ENCODE measurements around the gene FYCO1. TPM values are rescaled to one million over a fixed set of nuclear protein-coding genes. Genes with fewer than 3 reads are reported as not detected.

FYCO1 gene
- total and polyA plus RNA-seq, 10 of the 15 experiments (the other 5 are each of a cell fraction or from before 2014, with no cell fraction given) = 1.5 to 8.4 (median 6.5) TPM

GRCh38 chr3:45957586-45957985 is 38.0 kb downstream of the FYCO1 start:
- H3K36me3 ChIP-seq (ENCODE audit: control insufficient read depth in 2 of 2, insufficient read depth in 2 of 2, low read length in 1 of 2) = peaks cover 20 to 35% of the 10 kb centered on the region in 2 experiments
- H3K4me3 ChIP-seq = no peak overlapping the region
- POLR2A ChIA-PET = interaction anchor here (1.5 kb wide), 1 partner anchor 11 kb away, joined by 3 read pairs; no protein-coding TSS in a partner anchor
- intact Hi-C loops (cut with micrococcal nuclease; ENCODE audit: unreplicated experiment) = no loop called here
- FAIRE-seq = no peak
- 89% methylated on average over 5 of the region's 5 CpGs for WGBS (ENCODE audit: insufficient coverage, insufficient replicate concordance, low lambda C conversion rate, missing lambda C conversion rate)
- peaks cover 11% of the 10 kb centered on the region for H3K4me1 ChIP-seq (ENCODE audit: control insufficient read depth, insufficient read depth, low read length)
- H2AFZ ChIP-seq (ENCODE audit: control insufficient read depth, low read depth, low read length) = no peak overlapping the region
- no peak for DNase-seq (ENCODE audit: low read depth, low spot score)
- no peaks in the 10 kb centered on the region for H3K9me3 ChIP-seq (replicated peaks; ENCODE audit: control insufficient read depth, insufficient read depth, low read length)
- ATAC-seq = no peak
- no TSS peak for BruUV-seq (replicated peaks)
- H4K20me1 ChIP-seq (ENCODE audit: control insufficient read depth, insufficient read depth) = no peaks in the 10 kb centered on the region
- in situ Hi-C loops (cut with MboI) = no loop called here
- H3K27me3 ChIP-seq (replicated peaks in 1 of 2; ENCODE audit: control insufficient read depth in 2 of 2, insufficient read depth in 2 of 2, low read length in 1 of 2) = no peaks in the 10 kb centered on the region
- SMC1A ChIA-PET (ENCODE audit: uncharacterized antibody, unreplicated experiment) = interaction anchor here (0.8 to 4.3 kb wide), 7 partner anchors 7 to 119 kb away, joined by 3 to 24 read pairs (median 6); partner anchors contain the start of gene CXCR6
- no peak overlapping the region for H3K27ac ChIP-seq (ENCODE audit: control insufficient read depth, insufficient read depth)
- H3K79me2 ChIP-seq (ENCODE audit: control insufficient read depth, insufficient read depth, low read length) = no peaks in the 10 kb centered on the region
- TF ChIP-seq, protein P1, sequence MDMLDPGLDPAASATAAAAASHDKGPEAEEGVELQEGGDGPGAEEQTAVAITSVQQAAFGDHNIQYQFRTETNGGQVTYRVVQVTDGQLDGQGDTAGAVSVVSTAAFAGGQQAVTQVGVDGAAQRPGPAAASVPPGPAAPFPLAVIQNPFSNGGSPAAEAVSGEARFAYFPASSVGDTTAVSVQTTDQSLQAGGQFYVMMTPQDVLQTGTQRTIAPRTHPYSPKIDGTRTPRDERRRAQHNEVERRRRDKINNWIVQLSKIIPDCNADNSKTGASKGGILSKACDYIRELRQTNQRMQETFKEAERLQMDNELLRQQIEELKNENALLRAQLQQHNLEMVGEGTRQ (IDR thresholded peaks at IDR 0.05; ENCODE audit: borderline replicate concordance, low read depth, low read length) = no peak
- TF ChIP-seq TCF7 (IDR thresholded peaks at IDR 0.05; ENCODE audit: borderline replicate concordance) = no peak
- no peak for TF ChIP-seq MYC (IDR thresholded peaks at IDR 0.05; ENCODE audit: insufficient read depth, insufficient read length, insufficient replicate concordance, low read length, severe bottlenecking)
- CTCF ChIA-PET = interaction anchor here (1.2 to 8.4 kb wide), 3 partner anchors 12 to 121 kb away, joined by 4 to 90 read pairs (median 10); no protein-coding TSS in a partner anchor
- RAD21 ChIA-PET (ENCODE audit: unreplicated experiment) = interaction anchor here (1.1 to 3.0 kb wide), 6 partner anchors 11 to 122 kb away, joined by 3 to 19 read pairs (median 5); partner anchors contain the start of gene FYCO1
- H3K9ac ChIP-seq (ENCODE audit: control insufficient read depth, insufficient read depth, low read length) = no peak overlapping the region
- no peak overlapping the region for H3K4me2 ChIP-seq (ENCODE audit: control insufficient read depth, insufficient read depth)

DNA sequence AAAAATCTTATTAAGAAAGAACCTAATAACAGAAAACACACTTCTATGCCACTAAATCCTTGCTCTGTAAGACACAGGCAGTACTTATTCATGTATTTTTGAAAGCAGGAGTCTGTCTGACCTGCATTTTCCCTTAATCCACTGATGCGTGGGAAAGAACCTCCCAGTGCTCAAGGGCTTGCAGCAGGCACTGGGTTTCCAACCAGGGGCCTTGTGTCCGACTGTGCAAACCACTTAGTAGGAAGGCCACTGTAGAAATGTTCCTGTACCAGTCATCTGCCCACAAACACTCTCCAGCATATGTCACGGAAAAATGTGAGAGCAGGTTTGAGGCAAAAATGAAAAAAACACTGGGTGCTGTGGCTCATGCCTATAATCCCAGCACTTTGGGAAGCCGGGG is 39.9 kb downstream of the FYCO1 start:
- Histone ChIP-seq H3K79me2 (ENCODE audit: control insufficient read depth, insufficient read depth, low read length) (no peaks in the 10 kb centered on the region), H3K27me3 (replicated peaks in 1 of 2; ENCODE audit: control insufficient read depth in 2 of 2, insufficient read depth in 2 of 2, low read length in 1 of 2) (no peaks in the 10 kb centered on the region), H3K4me1 (ENCODE audit: control insufficient read depth, insufficient read depth, low read length) (no peaks in the 10 kb centered on the region), H3K4me2 (ENCODE audit: control insufficient read depth, insufficient read depth) (no peak overlapping the region), H3K4me3 (no peak overlapping the region), H3K27ac (ENCODE audit: control insufficient read depth, insufficient read depth) (no peak overlapping the region), H3K9me3 (replicated peaks; ENCODE audit: control insufficient read depth, insufficient read depth, low read length) (no peaks in the 10 kb centered on the region), H3K36me3 (ENCODE audit: control insufficient read depth in 2 of 2, insufficient read depth in 2 of 2, low read length in 1 of 2) (peaks cover 21 to 40% of the 10 kb centered on the region in 2 experiments), H2AFZ (ENCODE audit: control insufficient read depth, low read depth, low read length) (no peak overlapping the region), H4K20me1 (ENCODE audit: control insufficient read depth, insufficient read depth) (no peaks in the 10 kb centered on the region), H3K9ac (ENCODE audit: control insufficient read depth, insufficient read depth, low read length) (no peak overlapping the region)
- POLR2A ChIA-PET = interaction anchor here (0.9 kb wide), 1 partner anchor 25 kb away, joined by 3 read pairs; no protein-coding TSS in a partner anchor
- FAIRE-seq (no peak), DNase-seq (ENCODE audit: low read depth, low spot score) (no peak), ATAC-seq (no peak)
- RAD21 ChIA-PET (ENCODE audit: unreplicated experiment) = no interaction called here
- TF ChIP-seq EZH2 (IDR thresholded peaks at IDR 0.05; ENCODE audit: borderline replicate concordance, control insufficient read depth, low read depth, low read length) = no peak
- no peak for TF ChIP-seq HCFC1 (IDR thresholded peaks at IDR 0.05; ENCODE audit: low read length)
- TF ChIP-seq DPF2 (IDR thresholded peaks at IDR 0.05) = no peak
- no peak for TF ChIP-seq EP300 (IDR thresholded peaks at IDR 0.05; ENCODE audit: borderline replicate concordance in 1 of 2, control insufficient read depth in 1 of 2, low read depth in 2 of 2, low read length in 2 of 2)
- TF ChIP-seq ATF3 (IDR thresholded peaks at IDR 0.05; ENCODE audit: borderline replicate concordance, extremely low read depth, low read depth, low read length) = no peak
- SMC1A ChIA-PET (ENCODE audit: uncharacterized antibody, unreplicated experiment) = interaction anchor here (4.3 kb wide), 1 partner anchor 38 kb away, joined by 22 read pairs; no protein-coding TSS in a partner anchor
- intact Hi-C loops (cut with micrococcal nuclease; ENCODE audit: unreplicated experiment) = no loop called here
- BruUV-seq (replicated peaks) = no TSS peak
- 95% methylated on average over 4 of the region's 4 CpGs for WGBS (ENCODE audit: insufficient coverage, insufficient replicate concordance, low lambda C conversion rate, missing lambda C conversion rate)
- CTCF ChIA-PET = interaction anchor here (2.3 to 8.4 kb wide), 2 partner anchors 16 to 123 kb away, joined by 10 to 90 read pairs; no protein-coding TSS in a partner anchor
- in situ Hi-C loops (cut with MboI) = no loop called here

Measured in GM12878 (cell line).